ENCODE data around the gene TECPR1. TPM values are rescaled to one million over a fixed set of nuclear protein-coding genes. Genes with fewer than 3 reads are reported as not detected.
A peak's percentile ranks its signal among the peaks of the same experiment; 100 is the strongest.

TECPR1 gene
- total RNA-seq, 1 donor from 2014 or later, result 39.9 TPM

DNA sequence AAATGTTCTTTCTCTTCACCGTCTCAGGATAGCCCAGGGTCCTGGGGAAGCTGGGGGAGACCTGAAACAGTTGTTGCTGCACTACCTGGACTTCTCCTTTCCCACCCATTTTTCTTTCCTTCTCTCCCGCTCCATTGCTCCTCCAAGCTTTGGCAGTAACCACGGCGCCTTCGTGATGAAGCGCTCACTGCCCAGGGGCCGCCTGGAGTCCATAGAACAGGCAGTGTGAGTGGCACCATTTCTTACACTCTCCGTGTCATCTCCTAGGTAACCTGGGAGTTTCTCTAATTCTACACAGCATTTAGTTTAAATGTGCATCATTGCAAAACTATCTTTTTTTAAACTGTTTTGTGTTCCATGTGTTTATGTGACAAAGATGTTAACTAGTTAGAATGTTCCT, 81.1 kb downstream of the TECPR1 start:
- peak overlapping the region; percentile 21 for H3K27ac Mint-ChIP-seq
- peaks cover 9% of the 10 kb centered on the region for H3K36me3 Mint-ChIP-seq
- H3K4me3 Mint-ChIP-seq, result no peak overlapping the region
- H3K27me3 Mint-ChIP-seq, result no peaks in the 10 kb centered on the region
- TF ChIP-seq, protein P1, sequence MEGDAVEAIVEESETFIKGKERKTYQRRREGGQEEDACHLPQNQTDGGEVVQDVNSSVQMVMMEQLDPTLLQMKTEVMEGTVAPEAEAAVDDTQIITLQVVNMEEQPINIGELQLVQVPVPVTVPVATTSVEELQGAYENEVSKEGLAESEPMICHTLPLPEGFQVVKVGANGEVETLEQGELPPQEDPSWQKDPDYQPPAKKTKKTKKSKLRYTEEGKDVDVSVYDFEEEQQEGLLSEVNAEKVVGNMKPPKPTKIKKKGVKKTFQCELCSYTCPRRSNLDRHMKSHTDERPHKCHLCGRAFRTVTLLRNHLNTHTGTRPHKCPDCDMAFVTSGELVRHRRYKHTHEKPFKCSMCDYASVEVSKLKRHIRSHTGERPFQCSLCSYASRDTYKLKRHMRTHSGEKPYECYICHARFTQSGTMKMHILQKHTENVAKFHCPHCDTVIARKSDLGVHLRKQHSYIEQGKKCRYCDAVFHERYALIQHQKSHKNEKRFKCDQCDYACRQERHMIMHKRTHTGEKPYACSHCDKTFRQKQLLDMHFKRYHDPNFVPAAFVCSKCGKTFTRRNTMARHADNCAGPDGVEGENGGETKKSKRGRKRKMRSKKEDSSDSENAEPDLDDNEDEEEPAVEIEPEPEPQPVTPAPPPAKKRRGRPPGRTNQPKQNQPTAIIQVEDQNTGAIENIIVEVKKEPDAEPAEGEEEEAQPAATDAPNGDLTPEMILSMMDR (conservative IDR thresholded peaks at IDR 0.05), result no peak
- H3K4me1 Mint-ChIP-seq (ENCODE audit: unreplicated experiment), result peaks cover 7% of the 10 kb centered on the region
- H3K9me3 Mint-ChIP-seq, result no peaks in the 10 kb centered on the region
- DNase-seq (ENCODE audit: extremely low spot score, unreplicated experiment), result no peak

DNA sequence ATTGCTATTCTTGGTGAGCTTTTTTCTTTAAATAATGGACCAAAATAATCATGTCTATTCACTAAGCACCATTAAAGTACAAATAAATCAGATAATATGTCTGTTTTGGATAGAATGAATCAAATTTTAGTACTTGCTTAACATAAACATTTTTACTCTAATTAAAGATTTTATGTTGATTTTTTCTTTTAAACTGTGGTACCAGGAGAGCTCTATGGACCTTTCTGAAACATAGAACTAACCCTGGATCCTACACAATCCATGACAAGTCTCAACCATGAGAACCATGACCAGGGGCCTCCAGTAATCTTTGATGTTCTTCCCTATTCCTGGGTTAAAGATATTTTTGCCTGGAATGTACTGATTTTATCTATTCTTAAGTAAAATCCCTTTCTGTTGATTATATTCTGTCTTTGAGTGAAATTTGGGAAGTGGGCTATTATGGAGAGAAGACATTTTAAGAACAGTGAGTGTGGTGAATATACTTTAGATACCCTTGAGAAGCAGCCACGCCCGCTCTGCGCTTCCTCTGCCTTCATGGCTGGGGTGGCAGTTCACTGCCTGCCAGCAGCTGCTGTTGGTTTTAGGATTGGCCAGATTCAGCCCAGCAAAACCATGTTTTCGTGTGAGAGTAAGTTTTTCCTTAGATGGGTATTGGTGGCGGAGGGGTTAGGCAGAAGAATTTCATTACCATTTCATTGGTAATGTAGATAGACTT, 83.0 kb downstream of the TECPR1 start:
- TF ChIP-seq, protein P1 (conservative IDR thresholded peaks at IDR 0.05), result peak; percentile 38
- H3K9me3 Mint-ChIP-seq, result no peaks in the 10 kb centered on the region
- DNase-seq (ENCODE audit: extremely low spot score, unreplicated experiment), result no peak
- peak overlapping the region; percentile 63 for H3K27ac Mint-ChIP-seq
- H3K4me3 Mint-ChIP-seq, result no peak overlapping the region
- H3K4me1 Mint-ChIP-seq (ENCODE audit: unreplicated experiment), result peaks cover 11% of the 10 kb centered on the region
- peaks cover 3% of the 10 kb centered on the region for H3K36me3 Mint-ChIP-seq
- H3K27me3 Mint-ChIP-seq, result no peaks in the 10 kb centered on the region

DNA sequence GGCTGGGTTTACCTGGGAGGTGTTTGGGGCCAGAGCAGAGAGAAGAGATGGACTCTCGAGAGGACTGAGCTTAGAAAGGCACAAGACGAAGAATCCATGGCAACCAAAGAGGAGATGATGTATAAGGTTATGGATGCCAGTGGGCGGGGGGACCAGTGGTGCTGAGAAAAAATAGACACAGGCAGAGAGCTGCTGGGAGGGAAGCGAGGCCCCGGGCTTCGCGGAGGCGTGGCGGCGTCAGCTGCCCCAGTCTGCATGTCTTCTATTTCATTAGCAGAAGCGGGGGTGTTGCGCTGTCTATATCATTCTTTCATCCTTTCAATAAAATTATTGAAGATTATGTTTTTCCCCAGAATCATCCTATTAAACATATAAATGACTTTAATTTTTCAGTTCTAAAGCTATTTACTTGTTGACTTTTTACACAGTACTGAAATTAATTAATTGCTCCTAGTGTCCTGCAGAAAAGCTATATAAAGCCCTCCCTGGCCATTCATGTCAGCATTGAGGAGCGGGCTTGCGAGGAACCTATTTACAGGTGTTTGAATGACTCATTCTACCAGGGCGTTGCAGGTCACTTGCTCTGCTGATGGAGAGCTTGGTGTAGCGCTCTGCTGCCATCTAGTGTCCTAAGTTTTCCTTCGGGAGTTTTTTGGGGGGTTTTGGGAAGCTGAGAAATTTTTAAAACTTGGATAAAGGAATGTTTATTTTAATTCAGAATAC, 83.7 kb downstream of the TECPR1 start:
- Mint-ChIP-seq H3K9me3 (no peaks in the 10 kb centered on the region), H3K4me3 (no peak overlapping the region), H3K27ac (peak overlapping the region; percentile 21), H3K36me3 (peaks cover 3% of the 10 kb centered on the region), H3K4me1 (ENCODE audit: unreplicated experiment) (peaks cover 13% of the 10 kb centered on the region), H3K27me3 (no peaks in the 10 kb centered on the region)
- no peak for DNase-seq (ENCODE audit: extremely low spot score, unreplicated experiment)
- TF ChIP-seq, protein P1 (conservative IDR thresholded peaks at IDR 0.05), result peak; percentile 94

DNA sequence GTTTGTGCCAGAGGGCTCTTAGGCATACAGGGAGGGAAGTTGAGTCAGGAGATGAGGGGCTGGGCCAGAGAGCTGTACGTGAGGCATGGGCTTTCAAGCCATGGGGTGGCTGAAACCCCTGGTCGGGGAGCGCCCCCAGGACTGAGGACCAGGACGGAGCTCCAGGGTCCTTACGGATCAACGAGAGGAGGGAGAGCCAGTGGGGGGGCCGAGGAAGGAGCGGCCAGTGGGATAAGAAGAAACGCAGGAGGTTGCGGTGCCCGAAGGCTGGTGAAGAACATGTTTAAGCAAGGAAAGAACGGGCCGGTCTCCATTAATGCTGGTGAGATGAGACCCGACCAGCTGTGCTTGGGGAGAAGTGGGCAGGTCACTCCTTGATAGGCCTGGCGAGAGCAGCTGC, 84.4 kb downstream of the TECPR1 start:
- TF ChIP-seq, protein P1 (conservative IDR thresholded peaks at IDR 0.05), result no peak
- no peak overlapping the region for H3K27ac Mint-ChIP-seq

DNA sequence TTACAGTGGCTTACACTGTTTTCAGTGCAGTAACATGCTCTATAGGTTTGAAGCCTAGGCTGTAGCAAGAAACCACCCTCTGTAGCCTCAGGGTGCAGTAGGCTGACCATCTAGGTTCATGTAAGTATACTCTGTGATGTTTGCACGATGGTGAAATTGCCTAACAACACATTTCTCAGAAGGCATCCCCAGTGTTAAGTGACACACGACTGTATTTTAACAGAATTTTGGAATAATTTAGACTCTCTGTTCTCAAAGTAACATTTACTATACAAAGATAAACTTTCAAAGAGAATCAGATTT, 85.4 kb downstream of the TECPR1 start:
- Mint-ChIP-seq H3K4me3 (no peak overlapping the region), H3K36me3 (no peaks in the 10 kb centered on the region), H3K27me3 (no peaks in the 10 kb centered on the region), H3K27ac (no peak overlapping the region), H3K4me1 (ENCODE audit: unreplicated experiment) (peaks cover 13% of the 10 kb centered on the region), H3K9me3 (no peaks in the 10 kb centered on the region)
- TF ChIP-seq, protein P1 (conservative IDR thresholded peaks at IDR 0.05), result no peak
- no peak for DNase-seq (ENCODE audit: extremely low spot score, unreplicated experiment)

More for the DNA sequence above, 84.4 kb downstream of the TECPR1 start:
- H3K4me3 Mint-ChIP-seq, result no peak overlapping the region
- H3K9me3 Mint-ChIP-seq, result no peaks in the 10 kb centered on the region
- peaks cover 13% of the 10 kb centered on the region for H3K4me1 Mint-ChIP-seq (ENCODE audit: unreplicated experiment)
- H3K27me3 Mint-ChIP-seq, result no peaks in the 10 kb centered on the region
- peaks cover 3% of the 10 kb centered on the region for H3K36me3 Mint-ChIP-seq
- no peak for DNase-seq (ENCODE audit: extremely low spot score, unreplicated experiment)

Measured in type B pancreatic cell (in vitro differentiated cells).